GM21825 (cell line): ENCODE measurements around the gene CCT7.
"Not testable (repeated sequence)": the region's sequence is repeated elsewhere in the genome, so short reads cannot be mapped to it uniquely, and the experiment has no call there.

Source experiments
- ATAC-seq: cut with Tn5 transposase; IDR thresholded peaks from one replicate; pipeline ENCODE4 v1.9.1; 2021; ENCODE audit warnings: mild to moderate bottlenecking, moderate library complexity; ENCODE audit not compliant: unreplicated experiment

The CCT7 gene

DNA sequence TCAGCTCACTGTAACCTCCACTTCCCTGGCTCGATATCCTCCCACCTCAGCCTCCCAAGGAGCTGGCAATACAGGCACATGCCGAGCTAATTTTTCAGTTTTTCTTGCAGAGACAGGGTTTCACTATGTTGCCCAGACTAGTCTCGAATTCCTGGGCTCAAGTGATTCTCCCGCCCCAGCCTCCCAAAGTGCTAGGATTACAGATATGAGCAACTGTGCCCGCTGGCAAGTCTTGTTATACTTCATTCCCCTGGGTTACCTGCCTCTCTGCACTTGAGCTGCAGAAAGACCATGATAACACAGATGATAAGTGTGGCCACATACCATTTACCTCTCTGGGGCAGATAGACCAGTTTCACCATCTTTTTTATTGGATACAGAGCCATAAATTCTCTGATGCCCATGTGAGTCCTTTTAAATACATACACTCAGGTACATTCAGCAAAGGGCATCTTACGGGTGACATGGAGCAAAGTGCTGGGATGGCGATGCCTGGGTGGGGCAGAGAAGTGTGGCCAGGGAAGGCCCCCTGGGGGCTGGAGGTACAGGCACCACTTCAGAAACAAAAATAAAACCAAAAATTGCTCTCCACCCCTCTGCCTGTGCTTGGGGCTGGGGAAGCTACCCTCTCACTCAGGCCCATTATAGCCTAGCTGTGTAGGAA lies 20.4 kb downstream of the CCT7 start:
- no peak for ATAC-seq

DNA sequence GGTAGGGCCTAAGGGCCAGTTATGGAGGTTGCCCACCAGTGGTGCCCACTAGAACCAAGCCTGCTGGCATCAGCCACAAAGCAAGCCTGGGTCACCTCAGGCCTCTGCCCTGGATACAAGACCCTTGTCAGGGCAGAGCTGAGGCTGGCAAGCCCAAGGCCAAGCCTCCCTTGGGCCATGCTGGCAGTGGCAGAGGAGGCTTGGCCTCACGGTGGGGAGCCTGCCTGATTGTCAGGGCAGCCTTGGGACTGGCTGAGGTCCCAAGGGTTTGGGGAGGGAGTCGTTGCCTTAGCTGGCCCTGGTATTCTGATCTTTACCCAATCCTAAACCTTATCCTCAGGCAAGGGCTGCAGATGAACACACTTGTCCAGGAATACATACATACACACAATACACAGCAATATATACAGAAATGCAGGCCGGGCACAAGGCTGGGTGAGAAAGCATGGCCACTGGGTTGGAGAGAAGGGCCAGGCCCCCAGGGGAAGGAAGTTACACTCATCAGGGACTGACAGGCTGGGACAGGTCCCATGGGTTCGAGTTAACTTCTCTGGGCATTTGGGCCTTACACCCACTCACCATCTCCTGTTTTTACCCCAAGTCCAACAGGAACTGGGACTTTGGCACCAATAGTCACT lies 21.0 kb downstream of the CCT7 start:
- ATAC-seq: no peak

DNA sequence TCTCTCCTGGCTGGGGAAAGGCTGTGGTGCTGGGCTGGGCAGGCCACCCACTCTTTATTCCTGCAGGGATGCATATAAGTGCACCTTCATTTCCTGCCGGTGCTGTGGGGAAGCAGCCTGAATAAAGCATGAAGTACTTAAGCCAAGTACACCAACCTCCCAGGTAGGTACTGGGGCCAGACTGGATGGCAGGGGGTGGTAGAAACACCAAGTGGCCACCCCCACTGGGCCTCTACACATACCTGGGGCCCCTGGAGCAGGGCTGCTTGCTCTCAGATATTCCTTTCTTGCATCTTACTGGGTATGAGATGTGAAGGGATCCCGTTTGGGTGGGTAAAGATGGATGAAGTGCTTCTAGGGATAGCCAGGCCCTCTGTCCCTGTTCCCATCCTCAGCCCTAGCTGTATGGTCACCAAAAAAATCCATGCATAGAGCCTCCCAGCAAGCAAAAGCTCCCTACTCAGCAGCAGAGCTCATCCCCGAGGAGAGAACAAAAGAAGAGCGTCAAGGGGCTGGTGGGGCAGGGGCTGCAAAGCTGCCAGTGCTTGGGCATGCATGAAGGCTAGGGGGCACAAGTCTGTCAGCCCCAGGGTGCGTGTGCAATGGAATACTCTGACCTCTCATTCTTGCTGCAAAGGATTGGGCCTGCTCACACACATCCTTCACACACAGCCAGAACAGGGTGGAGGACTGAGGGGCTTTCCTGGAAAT lies 22.0 kb downstream of the CCT7 start:
- no peak for ATAC-seq

GRCh38 chr2:73256618-73256922 lies 22.5 kb downstream of the CCT7 start:
- no peak for ATAC-seq

- no peak for ATAC-seq
Measured at GRCh38 chr2:73257021-73257420, 22.9 kb downstream of the CCT7 start.

GRCh38 chr2:73257425-73258125 lies 23.5 kb downstream of the CCT7 start:
- ATAC-seq: no peak

DNA sequence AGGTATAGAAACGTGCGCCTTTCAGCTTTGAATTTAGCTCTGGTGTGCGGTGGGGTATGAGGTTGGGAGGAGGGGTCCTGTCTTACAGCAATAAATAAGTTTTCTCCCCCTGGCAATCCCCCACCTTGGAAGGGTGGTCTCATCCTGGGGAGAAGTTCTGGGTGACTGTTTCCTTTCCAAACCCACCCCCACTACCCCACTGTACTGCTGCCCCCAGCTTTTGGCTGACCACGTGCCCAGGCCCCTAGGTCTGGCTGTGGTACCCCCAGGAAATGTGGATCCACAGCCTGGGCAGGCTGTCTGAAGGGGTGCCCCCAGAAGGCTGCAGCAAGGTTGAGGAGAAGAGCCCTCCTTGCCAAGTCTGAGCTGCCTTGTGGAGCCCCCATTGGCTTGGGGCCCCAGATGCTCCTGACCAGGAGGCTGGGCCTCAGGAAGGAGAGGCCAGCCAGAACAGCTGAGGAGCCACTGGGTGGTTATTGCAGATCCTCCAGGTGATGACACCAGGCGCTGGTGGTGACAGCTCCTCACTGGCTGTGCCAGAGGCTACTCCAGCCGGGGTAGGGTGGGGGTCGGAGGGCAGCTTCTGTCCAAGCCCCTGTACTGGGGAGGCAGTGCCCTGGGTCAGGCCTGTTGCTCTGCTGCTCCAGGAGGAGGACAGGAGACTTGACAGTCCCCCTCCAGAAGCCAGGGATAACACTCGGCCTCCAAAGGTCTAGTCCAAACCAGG lies 24.2 kb downstream of the CCT7 start:
- no peak for ATAC-seq

DNA sequence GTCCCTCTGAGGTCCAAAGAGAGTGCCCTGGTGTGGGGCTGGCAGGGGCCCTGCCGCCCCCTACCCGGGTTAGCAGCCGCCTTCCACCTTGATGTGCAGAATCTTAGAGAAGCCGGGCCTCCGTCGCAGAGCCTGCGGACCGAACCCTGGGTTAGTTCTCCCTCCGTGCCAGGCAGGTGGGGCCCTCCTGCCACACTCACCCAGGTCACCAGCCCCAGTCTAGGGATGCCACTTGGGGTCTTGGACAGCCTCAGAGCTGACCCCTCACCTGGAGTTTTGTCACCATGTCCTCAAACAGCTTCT lies 24.8 kb downstream of the CCT7 start:
- ATAC-seq: no peak

- no peak for ATAC-seq
Measured at GRCh38 chr2:73259276-73259675, 25.2 kb downstream of the CCT7 start.

DNA sequence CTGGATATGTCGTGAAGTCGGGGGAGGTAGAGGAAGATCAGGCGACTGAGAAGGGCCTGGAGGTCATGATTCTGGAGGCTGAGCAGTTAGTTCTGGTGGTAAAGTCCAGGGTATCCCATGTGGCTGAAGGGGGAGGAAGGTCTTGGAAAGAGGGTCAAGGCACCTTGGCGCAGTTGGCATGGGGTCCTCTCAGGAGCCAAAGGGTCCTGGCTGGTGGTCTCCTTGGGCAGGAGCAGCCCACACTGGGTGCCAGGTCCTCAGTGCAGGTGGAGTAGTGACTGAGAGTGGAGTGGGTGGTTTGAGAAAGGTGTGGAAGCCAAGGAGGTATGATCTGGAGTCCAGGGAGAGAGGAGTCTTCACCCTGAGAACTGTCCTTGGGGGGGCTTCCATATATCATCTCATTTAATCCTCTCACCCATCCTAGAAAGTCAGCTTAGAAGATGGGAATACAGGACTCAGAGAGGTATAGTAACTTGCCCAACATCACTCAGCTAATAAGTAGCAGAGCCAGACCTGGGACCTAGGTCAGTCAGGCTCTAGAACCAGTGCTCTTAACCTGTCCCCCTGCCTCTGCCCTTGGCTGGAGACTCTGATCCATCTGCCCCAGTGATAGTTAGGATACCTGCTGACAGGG lies 25.7 kb downstream of the CCT7 start:
- ATAC-seq: no peak

- no peak for ATAC-seq
Measured at GRCh38 chr2:73260338-73260984, 26.4 kb downstream of the CCT7 start.

- no peak for ATAC-seq
Measured at GRCh38 chr2:73262108-73262651, 28.1 kb downstream of the CCT7 start.

DNA sequence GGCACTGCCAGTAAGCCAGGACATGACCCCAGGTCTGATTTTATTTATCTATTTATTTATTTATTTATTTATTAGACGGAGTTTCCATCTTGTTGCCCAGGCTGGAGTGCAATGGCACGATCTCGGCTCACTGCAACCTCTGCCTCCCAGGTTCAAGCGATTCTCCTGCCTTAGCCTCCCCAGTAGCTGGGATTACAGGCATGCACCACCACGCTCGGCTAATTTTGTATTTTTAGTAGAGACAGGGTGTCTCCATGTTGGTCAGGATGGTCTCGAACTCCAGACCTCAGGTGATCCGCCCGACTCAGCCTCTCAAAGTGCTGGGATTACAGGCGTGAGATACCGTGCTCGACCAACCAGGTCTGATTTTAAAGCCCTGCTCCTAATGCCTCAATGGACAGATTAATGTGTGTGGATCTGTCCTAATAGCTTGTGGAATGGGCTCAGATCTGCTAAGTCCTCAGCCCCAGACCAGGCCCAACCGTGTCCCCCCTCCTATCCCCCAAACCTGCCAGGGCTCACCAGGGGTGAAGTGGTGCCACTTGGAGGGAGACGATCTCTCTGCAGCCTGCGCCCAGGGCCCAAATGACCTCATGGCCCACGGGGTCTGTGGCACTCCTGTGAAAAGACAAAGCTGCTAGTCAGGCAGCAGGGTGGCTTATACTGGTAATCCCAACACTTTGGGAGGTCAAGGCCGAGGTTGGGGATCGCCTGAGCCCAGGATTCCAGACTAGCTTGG lies 28.8 kb downstream of the CCT7 start:
- not testable (repeated sequence) for ATAC-seq

- ATAC-seq: no peak
Measured at GRCh38 chr2:73263540-73264331, 29.6 kb downstream of the CCT7 start.

DNA sequence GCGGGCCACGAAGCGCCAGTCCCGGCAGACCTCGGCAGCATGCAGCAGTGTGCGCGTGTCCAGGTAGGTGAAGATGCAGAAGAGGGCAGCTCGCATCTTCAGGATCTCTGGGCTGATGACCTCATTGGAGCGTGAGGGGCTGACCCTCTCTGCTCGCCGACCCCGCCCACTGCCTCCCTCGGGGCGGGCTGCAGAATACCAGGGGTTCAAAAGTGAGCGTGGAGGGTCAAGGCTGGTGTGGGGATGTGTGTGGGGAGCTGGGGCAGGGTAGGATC lies 30.2 kb downstream of the CCT7 start:
- no peak for ATAC-seq

GRCh38 chr2:73264783-73265182 lies 30.7 kb downstream of the CCT7 start:
- ATAC-seq: no peak

- ATAC-seq: no peak
Measured at GRCh38 chr2:73265298-73266060, 31.4 kb downstream of the CCT7 start.
